ENCODE data around the gene CRYGS. TPM values are rescaled to one million over a fixed set of nuclear protein-coding genes. Genes with fewer than 3 reads are reported as not detected.
"Not testable (repeated sequence)": the region's sequence is repeated elsewhere in the genome, so short reads cannot be mapped to it uniquely, and the experiment has no call there.

CRYGS gene
- total RNA-seq, 1 donor from 2014 or later = 3.4 TPM

DNA sequence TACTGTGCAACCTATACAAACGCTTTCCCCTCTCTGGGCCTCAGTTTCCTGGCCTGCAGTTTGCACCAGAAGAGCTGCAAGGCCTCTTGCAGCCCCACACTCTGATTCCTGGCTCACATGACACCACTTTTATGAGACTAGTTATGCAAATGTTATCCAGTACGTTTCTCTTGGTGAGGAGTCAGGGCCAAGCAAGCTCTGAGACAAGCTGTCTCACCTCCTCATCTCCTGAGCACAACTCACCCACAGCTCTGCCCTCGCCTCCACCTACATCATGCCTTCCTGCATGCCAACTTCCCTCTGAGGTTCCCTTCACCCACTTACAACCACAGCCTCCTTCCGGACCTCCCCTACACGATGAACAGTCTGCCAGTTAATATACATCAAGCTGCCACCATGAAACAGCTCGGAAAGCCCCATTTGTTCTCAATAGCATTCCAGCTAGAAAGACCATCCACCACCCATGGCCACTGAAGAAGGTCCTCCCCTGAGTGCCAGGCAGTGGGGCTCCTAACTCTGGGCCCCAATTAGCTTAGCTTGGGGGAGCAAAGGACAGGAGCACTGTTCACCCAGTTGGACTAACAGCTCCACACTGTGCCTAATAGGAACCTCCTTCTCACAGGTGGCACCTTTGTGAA is 25.0 kb downstream of the CRYGS start:
- DNase-seq (ENCODE audit: low spot score) = no peak

DNA sequence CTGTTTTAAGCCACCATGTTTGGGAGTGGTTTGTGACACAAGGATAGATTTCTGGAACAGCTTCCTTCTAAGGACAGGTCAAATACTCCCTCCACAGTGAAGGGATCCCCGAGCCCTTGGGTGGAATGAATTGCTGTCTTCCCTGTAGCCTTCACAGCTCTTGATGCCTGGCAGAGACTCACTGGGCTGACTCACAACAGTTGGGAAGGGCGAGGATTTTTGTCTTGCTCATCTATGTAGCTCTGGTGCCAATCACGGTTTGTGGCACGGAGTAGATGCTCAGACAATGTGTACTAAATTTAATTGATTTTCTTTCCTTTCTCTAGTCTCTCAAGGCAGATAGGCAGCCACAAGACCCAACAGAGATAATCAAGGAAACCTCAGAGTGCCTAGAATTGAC is 27.0 kb downstream of the CRYGS start:
- no peak for DNase-seq (ENCODE audit: low spot score)

DNA sequence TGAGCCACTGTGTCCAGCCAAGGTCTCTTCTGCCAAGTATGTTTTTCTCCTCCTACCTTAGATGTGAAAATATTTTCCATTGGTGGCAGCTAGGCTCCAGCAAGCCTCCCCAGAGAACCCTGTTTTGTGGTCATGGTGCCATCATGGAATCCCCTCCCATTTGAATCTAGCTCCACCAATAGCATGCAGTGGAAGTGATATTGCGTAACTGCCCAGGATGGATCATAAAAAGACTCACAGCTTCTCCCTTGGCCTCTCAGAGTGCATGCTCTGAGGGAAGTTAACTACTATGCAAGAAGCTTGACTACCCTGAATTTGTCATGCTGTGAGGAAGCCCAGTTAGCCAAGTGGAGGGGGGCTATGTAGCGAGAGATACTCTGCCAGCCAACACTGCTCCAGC is 27.5 kb downstream of the CRYGS start:
- no peak for DNase-seq (ENCODE audit: low spot score)

DNA sequence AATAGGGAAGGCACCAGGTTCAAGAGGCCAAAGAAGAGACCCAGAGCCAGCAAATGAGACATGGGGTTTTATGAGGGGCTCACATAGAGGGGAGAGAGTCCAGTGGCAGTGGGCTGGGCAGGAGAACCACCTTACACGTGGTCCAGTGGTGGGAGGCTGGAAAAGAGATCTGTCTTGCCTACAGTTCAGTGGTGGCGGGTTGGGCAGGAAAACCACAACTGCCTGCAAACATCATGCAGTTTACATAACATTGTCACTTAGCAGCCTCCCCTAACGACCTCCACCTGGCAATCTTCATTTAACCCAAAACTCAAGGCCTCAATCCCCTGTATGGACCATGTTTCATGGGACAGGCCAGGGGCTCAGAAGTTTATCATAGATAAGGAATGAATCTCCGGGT is 29.1 kb downstream of the CRYGS start:
- no peak for DNase-seq (ENCODE audit: low spot score)

DNA sequence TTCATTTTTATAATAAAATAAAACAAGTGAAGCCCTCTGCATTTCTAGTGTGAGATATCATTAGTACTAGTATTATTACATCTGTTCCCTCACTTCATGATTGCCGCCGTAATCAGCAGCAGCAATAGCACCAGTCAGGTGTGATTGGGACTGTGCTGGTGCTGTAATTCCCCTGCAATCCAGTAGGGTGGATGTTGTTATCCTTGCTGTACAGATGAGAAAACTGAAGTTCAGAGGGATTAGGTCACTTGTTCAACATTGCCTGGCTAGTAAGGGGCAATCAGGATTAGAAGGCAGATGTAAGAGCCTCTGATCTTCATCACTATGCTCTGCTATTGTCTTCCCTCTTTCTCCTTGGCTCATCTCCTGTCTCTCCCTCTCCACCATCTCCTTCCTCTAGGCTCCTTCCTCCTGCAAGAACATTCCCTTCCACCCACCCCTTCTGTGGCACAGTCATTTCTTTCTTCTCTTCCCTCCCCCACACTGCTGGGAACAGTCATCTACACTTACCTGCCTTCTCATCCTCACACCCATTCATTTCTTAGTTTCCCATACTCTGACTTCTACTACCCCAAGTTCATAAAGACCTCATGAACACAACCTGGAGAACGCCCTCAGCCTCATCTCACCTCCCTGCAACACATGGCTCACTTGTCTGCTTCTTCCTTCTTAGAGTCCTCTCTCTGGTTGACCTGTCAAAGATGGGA is 29.7 kb downstream of the CRYGS start:
- no peak for DNase-seq (ENCODE audit: low spot score)

DNA sequence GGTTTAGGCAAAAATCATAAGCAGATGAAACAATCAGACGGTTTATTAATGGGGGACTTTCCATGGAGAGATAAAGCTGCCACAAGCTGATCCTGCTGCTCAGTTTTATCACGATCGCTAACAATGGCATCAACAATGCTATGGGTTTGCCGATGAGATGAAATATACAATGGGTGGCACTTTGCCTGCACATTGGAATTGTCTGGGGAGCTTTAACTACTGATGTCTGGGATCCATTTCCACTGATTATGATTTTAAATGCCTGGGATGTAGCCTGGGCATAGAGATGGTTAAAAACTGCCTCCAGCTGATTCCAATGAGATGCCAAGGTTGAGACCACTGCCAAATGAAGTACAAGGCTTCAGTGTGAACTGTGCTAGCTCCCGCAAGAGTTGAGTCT is 30.8 kb downstream of the CRYGS start:
- DNase-seq (ENCODE audit: low spot score) = no peak

DNA sequence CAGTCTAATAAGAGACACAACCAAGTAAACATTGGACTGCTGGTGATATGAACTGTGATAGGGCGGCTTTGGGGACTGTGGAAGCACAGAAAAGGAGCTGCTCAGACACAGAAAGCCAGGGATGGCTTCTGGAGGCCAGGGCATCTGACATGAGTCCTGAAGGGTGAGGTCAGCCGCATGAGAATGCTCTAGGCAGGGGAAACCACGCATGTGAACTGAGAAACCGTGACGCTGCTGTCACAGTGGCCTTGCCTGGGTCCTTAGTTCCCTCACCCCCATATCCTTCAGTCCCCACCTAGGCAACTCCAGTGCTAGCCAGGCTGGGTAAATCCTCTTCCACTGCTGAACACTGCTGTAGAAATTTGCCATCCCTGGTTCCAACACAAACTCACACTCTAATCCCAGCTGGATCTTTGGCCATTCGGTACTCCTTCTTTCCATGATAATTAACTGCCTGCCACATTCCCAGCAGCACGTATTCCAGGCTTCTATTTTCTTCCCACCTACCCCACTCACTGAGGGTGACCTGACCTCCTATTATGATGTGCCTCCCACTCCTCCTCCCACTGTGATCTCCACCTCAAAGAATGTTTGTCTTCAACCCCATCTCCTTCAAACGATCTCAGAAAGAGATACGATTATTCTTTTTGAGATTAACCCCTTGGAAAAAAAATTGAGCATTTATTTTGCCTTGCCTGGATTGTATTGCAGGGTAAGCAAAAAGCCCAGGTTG is 31.4 kb downstream of the CRYGS start:
- no peak for DNase-seq (ENCODE audit: low spot score)

DNA sequence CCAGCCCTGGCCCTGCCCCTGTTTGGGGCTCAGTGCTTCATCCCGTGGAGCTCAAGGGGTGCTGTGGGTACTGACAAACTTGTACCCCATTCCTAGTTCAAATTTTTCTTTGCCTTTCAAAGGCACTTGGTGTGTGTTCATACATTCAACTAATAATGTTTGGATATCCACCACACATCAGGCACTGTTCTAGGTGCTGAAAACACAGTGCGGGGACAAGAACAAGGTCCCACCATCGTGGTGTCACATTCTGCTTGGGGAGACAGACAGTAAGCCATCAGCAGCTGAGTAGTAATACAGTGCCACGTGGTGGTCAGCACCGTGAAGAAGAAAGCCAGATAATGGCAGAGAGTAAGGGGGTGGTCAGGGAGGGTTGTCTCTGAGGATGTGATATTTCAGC is 32.5 kb downstream of the CRYGS start:
- DNase-seq (ENCODE audit: low spot score) = no peak

DNA sequence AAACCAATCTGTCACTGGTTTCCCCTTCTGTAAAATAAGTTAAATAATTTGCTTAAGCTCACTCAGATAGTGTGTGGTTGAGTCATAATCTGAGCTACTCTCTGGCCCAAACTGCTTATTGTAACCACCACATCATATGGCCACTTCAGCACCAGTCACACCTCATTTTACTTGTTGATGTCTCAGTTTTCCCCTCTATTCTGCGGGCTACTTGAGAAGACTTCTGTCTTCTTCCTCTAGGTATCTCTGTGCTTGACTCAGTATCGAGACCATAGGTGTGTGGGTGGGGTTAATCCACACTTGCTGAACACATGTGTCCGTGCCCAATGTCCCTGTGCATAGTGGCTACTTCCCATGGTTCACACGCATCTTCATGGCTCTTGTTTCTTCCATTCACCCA is 32.9 kb downstream of the CRYGS start:
- DNase-seq (ENCODE audit: low spot score) = no peak

DNA sequence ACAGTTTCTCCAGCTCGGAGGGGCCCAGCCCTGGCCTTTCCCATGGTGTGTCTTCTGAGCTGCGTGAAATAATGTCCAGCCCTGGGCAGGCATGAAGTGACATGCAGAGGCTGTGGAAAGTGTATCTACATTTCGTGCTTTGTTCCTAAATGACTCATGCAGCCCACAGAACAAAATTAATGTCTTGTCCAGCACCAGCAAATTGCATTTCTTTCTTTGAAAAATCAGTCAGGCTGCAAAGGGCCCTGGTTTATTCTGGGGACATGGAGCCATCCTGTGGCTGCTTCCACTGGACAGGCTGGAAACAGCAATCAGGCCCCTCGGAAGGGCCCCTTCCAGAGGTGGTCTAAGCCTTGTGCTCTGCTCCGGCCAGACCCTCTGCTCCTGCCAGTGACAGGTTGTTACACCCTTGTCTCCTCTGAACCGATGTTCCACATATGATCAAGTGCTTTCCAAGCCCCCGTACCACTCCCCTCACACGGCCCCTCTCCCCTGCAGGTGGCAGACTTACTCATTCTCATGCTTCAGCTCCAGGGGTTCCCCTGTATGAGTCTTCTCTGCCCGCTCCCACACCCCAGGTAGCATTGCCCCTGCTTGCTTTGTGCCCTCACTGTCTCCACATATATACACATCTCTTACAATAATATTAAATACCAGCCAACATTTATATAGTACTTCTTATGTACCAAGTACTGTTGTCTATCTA is 33.7 kb downstream of the CRYGS start:
- no peak for DNase-seq (ENCODE audit: low spot score)

DNA sequence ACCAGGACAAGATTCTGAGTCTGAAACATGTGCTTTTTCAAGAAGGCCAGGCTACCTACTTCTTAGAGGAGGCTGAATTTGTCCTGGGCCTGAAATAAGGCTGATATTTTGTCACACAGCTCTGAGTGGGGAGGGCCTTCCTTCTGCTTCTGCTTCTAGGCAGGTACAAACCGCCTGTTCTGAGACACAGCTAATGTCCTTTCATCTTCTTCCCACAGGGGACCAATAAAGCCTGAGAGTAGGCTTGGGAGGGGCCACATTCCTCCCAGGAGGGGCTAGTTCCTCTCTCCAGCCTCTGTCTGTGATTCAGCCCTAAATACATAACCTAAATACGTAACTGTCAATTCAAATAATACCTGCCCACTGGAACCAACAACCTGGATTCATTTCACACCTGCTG is 34.8 kb downstream of the CRYGS start:
- no peak for DNase-seq (ENCODE audit: low spot score)

DNA sequence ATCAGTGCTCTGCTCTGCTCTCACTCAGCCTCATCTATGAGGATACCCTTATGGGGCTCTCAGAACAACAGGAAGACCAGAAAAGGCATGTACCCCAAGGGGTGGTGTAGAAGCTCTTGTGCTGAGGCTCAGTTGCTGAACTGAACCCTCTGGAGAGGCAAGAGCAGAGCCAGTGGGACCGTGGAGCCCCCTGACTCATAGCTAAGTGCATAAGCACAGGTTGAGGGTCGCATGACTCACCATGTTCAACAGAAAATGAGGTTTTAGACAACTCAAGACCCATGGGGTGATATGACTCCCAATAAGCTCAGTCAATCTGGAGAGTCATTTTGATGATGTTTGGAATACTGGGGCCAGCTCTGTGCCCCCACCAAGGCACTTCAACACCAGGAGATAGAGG is 37.3 kb downstream of the CRYGS start:
- no peak for DNase-seq (ENCODE audit: low spot score)

DNA sequence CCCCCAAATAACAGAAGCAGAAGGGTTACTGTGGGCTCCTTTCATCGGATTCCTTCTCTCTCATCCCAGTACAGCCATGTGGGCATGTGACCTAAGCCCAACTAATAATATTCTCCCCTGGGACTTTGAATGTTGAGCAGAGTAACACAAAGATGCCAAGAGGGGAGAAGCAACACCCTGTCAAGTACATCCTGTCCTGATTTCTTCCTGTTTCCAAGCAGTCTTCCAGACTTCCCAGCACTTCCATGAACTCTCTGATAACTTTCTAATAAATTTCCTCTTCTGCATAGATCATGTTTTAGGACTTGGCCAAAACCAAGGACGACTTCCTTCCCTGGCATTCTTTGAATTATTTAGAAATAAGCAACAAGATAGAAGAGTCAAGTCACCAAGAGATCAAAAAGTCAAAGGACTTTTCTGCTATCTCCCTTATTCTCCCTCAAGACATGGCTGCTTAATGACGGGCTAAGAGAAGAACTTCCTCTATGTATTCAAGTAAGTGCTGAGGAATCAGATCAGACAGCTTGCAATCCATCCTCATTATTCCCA is 37.9 kb downstream of the CRYGS start:
- DNase-seq (ENCODE audit: low spot score) = no peak

DNA sequence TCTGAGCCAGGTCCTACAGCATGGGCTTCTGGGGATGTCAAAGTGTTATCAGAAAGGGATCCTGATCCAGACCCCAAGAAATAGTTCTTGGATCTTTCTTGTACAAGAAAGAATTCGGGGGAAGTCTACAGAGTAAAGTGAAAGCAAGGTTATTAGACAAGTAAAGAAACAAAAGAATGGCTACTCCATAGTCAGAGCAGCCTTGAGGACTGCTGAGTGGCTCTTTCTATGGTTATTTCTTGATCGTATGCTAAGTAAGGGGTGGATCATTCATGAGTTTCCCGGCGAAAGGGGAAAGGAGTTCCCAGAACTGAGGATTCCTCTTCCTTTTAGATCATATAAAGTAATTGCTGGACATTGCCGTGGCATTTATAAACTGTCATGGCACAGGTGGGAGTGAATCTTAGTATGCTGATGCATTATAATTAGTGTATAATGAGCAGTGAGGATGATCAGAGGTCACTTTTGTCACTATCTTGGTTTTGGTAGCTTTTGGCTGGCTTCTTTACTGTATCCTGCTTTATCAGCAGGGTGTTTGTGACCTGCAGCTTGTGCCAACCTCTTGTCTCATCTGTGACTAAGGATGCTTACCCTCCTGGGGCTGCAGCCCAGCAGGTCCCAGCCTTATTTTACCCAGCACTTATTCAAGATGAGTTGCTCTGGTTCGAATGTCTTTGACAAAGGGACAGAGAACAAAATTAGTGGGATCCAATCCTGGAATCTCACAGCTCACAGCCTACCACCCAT is 41.0 kb downstream of the CRYGS start:
- no peak for DNase-seq (ENCODE audit: low spot score)

DNA sequence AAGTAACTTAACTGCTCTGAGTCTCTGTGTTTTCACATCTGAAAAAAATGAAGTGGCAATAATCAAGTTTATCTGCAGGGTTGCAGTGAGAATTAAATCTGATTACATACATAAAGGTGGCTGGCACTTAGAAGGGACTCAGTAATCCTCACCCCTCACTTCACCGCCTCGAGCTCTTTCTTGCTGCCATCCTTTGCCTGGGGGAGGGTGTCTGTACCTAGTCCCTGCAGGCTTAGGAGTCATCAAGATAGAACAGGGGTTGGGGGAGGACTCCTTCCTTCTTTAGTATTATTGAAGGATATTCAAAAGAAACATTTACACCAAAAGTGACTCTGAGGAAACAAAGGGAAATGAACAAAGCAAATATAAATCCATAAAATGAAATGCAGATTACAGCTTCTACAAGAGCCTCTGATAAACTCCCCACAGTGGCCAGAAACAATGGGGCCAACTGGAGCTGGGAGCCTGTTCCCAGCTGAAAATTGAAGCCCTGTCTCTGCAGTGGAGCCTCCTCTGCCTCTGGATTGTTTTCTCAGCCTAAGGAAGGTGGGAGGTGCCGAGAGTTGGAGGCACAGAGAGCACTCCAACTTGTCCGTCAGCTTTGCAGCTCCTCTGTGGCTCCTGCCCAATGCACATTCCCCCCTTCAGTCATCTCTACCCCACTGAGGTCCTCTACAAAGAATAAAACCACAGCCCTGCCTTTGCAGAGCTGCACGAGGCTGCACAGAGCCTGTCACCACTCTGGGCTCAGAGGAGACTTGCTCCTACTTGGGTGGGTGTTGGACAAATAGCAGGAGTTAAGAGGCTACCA is 41.8 kb downstream of the CRYGS start:
- no peak for DNase-seq (ENCODE audit: low spot score)

DNA sequence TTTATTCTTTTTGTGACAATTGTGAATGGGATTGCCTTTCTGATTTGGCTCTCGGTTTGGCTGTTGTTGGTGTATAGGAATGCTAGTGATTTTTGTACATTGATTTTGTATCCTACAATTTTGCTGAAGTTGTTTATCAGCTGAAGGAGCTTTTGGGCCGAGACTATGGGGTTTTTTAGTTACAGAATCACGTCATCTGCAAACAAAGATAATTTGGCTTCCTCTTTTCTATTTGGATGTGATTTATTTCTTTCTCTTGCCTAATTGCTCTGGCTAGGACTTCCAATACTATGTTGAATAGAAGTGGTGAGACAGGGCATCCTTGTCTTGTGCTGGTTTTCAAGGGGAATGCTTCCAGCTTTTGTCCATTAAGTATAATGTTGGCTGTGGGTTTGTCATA is 44.2 kb downstream of the CRYGS start:
- DNase-seq (ENCODE audit: low spot score) = not testable (repeated sequence)

DNA sequence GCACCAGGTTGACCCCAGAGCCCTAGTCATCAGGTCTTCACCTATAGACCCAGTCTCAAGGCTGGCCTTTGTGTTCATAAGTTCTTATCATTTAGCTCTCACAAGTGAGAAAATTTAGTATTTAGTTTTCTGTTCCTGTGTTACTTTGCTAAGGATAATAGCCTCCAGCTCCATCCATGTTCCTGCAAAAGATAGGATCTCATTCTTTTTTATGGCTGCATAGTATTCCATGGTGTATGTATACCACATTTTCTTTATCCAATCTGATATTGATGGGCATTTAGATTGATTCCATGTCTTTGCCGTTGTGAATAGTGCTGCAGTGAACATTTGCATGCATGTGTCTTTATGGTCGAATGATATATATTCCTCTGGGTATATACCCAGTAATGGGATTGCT is 46.2 kb downstream of the CRYGS start:
- DNase-seq (ENCODE audit: low spot score) = not testable (repeated sequence)

DNA sequence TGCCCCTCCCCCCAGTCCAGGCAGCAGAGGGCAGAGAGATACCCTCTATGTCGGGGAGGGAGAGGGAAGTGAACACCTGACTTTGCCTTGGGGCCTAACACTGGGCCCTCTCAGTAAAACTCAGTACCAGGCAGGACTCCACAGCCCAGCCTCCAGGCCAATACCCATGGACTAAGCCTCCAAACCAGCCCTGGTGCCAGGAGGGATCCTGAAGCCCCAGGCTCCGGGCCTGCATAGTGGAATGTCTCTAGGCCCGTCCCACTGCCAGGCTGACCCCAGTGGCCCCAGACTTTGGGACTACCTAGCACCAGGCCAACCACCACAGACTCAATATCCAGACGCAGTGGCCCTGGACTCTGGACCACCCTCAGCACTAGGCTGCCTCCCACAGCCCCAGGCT is 46.6 kb downstream of the CRYGS start:
- no peak for DNase-seq (ENCODE audit: low spot score)

DNA sequence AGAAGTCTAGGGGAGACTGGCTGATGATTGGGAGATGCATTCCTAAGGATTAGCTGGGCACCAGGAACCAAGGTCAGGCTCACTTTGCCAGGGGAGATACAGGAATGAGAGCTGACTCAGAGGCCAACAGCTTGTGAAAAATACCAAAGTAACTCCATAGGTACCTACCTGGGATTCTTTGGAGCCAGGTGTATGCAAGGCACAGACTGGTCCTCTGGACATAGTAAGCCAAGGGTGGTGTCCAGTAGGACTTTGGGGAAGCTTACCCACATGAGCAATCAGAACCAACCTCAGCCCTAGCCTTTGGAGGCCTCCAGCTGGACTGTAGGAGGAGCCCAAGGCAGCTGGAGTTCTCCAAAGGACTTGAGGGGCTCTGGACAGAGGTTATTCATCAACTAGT is 47.5 kb downstream of the CRYGS start:
- DNase-seq (ENCODE audit: low spot score) = no peak

DNA sequence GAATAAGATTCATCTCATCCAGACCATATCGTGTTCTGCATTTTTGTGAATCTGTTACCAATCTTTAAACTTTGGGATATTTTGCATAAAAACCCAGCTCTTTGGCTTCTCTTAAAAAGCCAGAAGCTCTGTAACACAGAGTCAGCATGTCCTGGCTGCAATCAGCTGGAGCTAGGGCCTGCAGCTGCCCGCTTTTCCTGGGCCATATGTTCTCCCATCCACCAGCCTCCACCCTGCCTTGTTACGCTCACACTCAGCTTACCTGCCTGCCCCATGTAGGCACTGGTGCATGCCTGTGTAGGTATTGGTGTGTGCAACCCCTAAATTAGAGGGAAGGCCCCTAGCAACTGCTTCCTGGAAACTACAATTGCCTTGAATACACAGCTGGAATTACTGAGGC is 48.2 kb downstream of the CRYGS start:
- DNase-seq (ENCODE audit: low spot score) = no peak

All from ureter (tissue), 1 donor.